ENCODE measurements around the gene R3HCC1L.

DNA sequence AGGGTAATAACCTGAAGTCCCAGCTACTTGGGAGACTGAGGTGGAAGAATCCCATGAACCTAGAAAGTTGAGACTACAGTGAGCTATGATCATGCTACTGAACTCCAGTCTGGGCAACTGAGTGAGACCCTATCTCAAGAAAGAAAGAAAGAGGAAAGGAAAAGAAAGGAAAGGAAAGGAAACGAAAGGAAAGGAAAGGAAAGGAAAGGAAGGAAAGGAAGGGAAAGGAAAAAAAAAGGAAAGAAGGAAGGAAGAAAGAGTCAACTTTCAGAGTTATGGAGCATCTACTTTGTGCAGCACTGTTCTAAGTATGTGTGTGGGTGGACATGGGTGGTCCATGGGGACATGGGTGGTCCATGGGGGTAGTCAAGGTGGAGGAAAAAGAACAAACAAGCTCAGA, 24.1 kb upstream of the R3HCC1L start:
- no peak for TF ChIP-seq EZH2phosphoT487 (IDR thresholded peaks at IDR 0.05; ENCODE audit: borderline replicate concordance)
- TF ChIP-seq CTCF (conservative IDR thresholded peaks at IDR 0.05; ENCODE audit: low read length) = no peak
